GM12878 (cell line): ENCODE results near the gene E2F2. TPM values are rescaled to one million over a fixed set of nuclear protein-coding genes. Genes with fewer than 3 reads are reported as not detected.
"Not testable (repeated sequence)": the region's sequence is repeated elsewhere in the genome, so short reads cannot be mapped to it uniquely, and the experiment has no call there.

Experiments used
- ATAC-seq: fragments of 200-7000 bp; cut with Tn5 transposase; 3 replicates; pipeline ENCODE4 v1.9.1; 2020; ENCODE audit warnings: mild to moderate bottlenecking, moderate library complexity
- BruUV-seq: library from RNA; stranded (reverse); fragments of 400-500 nt; replicated peaks from 2 replicates; lab custom pipeline; 2021; lab: Mats Ljungman, UMichigan
- CTCF ChIA-PET: fragments of 300-600 bp; sonication (Branson Sonifier 250); formaldehyde crosslinking; extraction: SDS; loops from one replicate; lab custom pipeline; 2021; ENCODE audit warnings: inconsistent platforms; lab: Yijun Ruan, JAX
- POLR2A ChIA-PET: fragments of 350-600 bp; formaldehyde crosslinking; extraction: SDS; loops from one replicate; lab custom pipeline; 2021; ENCODE audit warnings: inconsistent platforms; lab: Charles Lee
- RAD21 ChIA-PET: fragments of 300-600 bp; sonication (Branson Sonifier 250); formaldehyde crosslinking; loops from one replicate; lab custom pipeline; 2023; ENCODE audit warnings: antibody characterized with exemption; ENCODE audit not compliant: unreplicated experiment; lab: Charles Lee
- SMC1A ChIA-PET: fragments of 300-600 bp; sonication (Branson Sonifier 250); formaldehyde crosslinking; loops from one replicate; lab custom pipeline; 2023; ENCODE audit not compliant: unreplicated experiment, uncharacterized antibody; lab: Charles Lee
- DNase-seq: peaks from one replicate; pipeline ENCODE4 v3.0.0-alpha.2; 2011; ENCODE audit warnings: low read depth, low spot score
- FAIRE-seq: peaks from 3 replicates; lab custom pipeline; 2011; peaks lifted over from hg19 to GRCh38; lab: Jason Lieb, UNC
- H2AFZ ChIP-seq: 2 replicates; pipeline ENCODE4 v1.6.0; 2011; ENCODE audit warnings: low read depth, low read length, control low read depth; ENCODE audit not compliant: control insufficient read depth
- H3K27ac ChIP-seq: 2 replicates; pipeline ENCODE4 v1.5.1; 2011; ENCODE audit warnings: control low read depth; ENCODE audit not compliant: control insufficient read depth, insufficient read depth
- H3K27me3 ChIP-seq, 2 experiments: replicated peaks in 1 of 2; 2 replicates each; pipeline versions ENCODE4 v1.6.0 to v1.6.1; 2011; ENCODE audit warnings: low read length in 1 of 2; ENCODE audit not compliant: control insufficient read depth in 2 of 2, insufficient read depth in 2 of 2
- H3K36me3 ChIP-seq, 2 experiments: 2 replicates each; pipeline ENCODE4 v1.5.1; 2011; ENCODE audit warnings: low read length in 1 of 2; ENCODE audit not compliant: control insufficient read depth in 2 of 2, insufficient read depth in 2 of 2
- H3K4me1 ChIP-seq: 2 replicates; pipeline ENCODE4 v1.6.1; 2011; ENCODE audit warnings: mild to moderate bottlenecking, low read length, moderate library complexity, mixed read lengths; ENCODE audit not compliant: control insufficient read depth, insufficient read depth
- H3K4me2 ChIP-seq: 2 replicates; pipeline ENCODE4 v1.6.0; 2011; ENCODE audit warnings: control low read depth; ENCODE audit not compliant: control insufficient read depth, insufficient read depth
- H3K4me3 ChIP-seq: fragments of 200-600 bp; sonication (generic); 2 replicates; pipeline ENCODE4 v1.5.1; 2016
- H3K79me2 ChIP-seq: 2 replicates; pipeline ENCODE4 v1.6.0; 2011; ENCODE audit warnings: low read length; ENCODE audit not compliant: control insufficient read depth, insufficient read depth
- H3K9ac ChIP-seq: 2 replicates; pipeline ENCODE4 v1.8.0; 2011; ENCODE audit warnings: low read length, control low read depth, mixed read lengths; ENCODE audit not compliant: control insufficient read depth, insufficient read depth
- H3K9me3 ChIP-seq: replicated peaks from 3 replicates; pipeline ENCODE4 v1.5.1; 2011; ENCODE audit warnings: mild to moderate bottlenecking, low read length; ENCODE audit not compliant: control insufficient read depth, insufficient read depth
- H4K20me1 ChIP-seq: 2 replicates; pipeline ENCODE4 v1.6.0; 2011; ENCODE audit not compliant: control insufficient read depth, insufficient read depth
- WGBS: methylation state at CpG from one replicate; pipeline ENCODE4 v1.1.6; 2016; ENCODE audit warnings: low lambda C conversion rate; ENCODE audit not compliant: insufficient replicate concordance, insufficient coverage; ENCODE audit errors: missing lambda C conversion rate; 5-methylcytosine and 5-hydroxymethylcytosine counted together
- in situ Hi-C: fragments of 300-500 bp; cut with MboI; formaldehyde crosslinking; loops from 9 replicates; pipeline ENCODE4 v1.14.3; 2018; ENCODE audit warnings: mixed read lengths
- intact Hi-C: fragments of 100-400 bp; cut with micrococcal nuclease; formaldehyde crosslinking; loops from one replicate; pipeline ENCODE4 v1.14.2; 2022; ENCODE audit not compliant: unreplicated experiment
- polyA plus RNA-seq, 11 experiments: library from polyadenylated mRNA; depleted of rRNA in 4 of 11; unstranded in 6 of 11; stranded (reverse) in 5 of 11; fragments of >200 nt; fragmentation: Nextera tagmentation in 4 of 11; fragmentation: Illumina TruSeq in 1 of 11; extraction: Ambion mirVana in 4 of 11; extraction: Trizol in 1 of 11; gene quantifications; 1 replicate in 1 of 11; 2 replicates in 10 of 11; pipeline versions ENCODE4 v1.2.1 to v1.2.3, GENCODE V29; 2011 to 2016; ENCODE audit warnings: inconsistent platforms in 2 of 11, missing spikeins in 2 of 11, low read depth in 1 of 11
- total RNA-seq, 4 experiments: library from RNA; depleted of rRNA in 3 of 4; stranded (reverse); fragments of >200 nt in 3 of 4; fragmentation: Illumina TruSeq in 1 of 4; extraction: Trizol in 1 of 4; gene quantifications; 2 replicates each; pipeline versions ENCODE4 v1.2.1 to v1.2.3, GENCODE V29; 2013 to 2021

E2F2 gene
- total and polyA plus RNA-seq, 10 of the 15 experiments (the other 5 are each of a cell fraction or from before 2014, with no cell fraction given) = 3.8 to 27.2 (median 14.6) TPM

- POLR2A ChIA-PET = interaction anchor here (0.6 kb wide), 1 partner anchor 309 kb away, joined by 3 read pairs; no protein-coding TSS in a partner anchor
- H3K36me3 ChIP-seq, FAIRE-seq, H4K20me1 ChIP-seq, H3K9ac ChIP-seq, H3K4me3 ChIP-seq, H3K4me1 ChIP-seq, H2AFZ ChIP-seq, H3K27ac ChIP-seq, DNase-seq, H3K4me2 ChIP-seq, H3K9me3 ChIP-seq, ATAC-seq, H3K27me3 ChIP-seq, BruUV-seq, H3K79me2 ChIP-seq: not testable (repeated sequence)
- intact Hi-C loops (loop anchor here (5.0 kb wide), 1 partner anchor 162 kb away; no protein-coding TSS in a partner anchor), in situ Hi-C loops (loop anchor here (5.0 kb wide), 2 partner anchors 37 to 142 kb away; partner anchors contain the start of gene E2F2)
- SMC1A ChIA-PET = interaction anchor here (0.5 to 10.7 kb wide), 7 partner anchors 14 to 250 kb away, joined by 3 to 258 read pairs (median 3); partner anchors contain the start of gene E2F2
- RAD21 ChIA-PET = interaction anchor here (1.1 to 10.8 kb wide), 5 partner anchors 24 to 143 kb away, joined by 3 to 272 read pairs (median 66); partner anchors contain the start of gene E2F2
- CTCF ChIA-PET = interaction anchor here (1.6 to 11.8 kb wide), 4 partner anchors 38 to 171 kb away, joined by 3 to 784 read pairs (median 53); partner anchors contain the start of gene E2F2
- WGBS = 18% methylated on average over 6 of the region's 6 CpGs
Observed at GRCh38 chr1:23494836-23495235, 36.2 kb downstream of the E2F2 start.

- H3K36me3 ChIP-seq, H3K27ac ChIP-seq, H4K20me1 ChIP-seq, BruUV-seq, H3K79me2 ChIP-seq, H3K4me3 ChIP-seq, ATAC-seq, H3K9me3 ChIP-seq, in situ Hi-C loops, H3K4me2 ChIP-seq, intact Hi-C loops, H3K27me3 ChIP-seq, FAIRE-seq, H2AFZ ChIP-seq, H3K4me1 ChIP-seq, DNase-seq, H3K9ac ChIP-seq: not testable (repeated sequence)
- ChIA-PET CTCF (interaction anchor here (2.1 to 11.8 kb wide), 2 partner anchors 40 to 145 kb away, joined by 9 to 784 read pairs; partner anchors contain the start of gene E2F2), RAD21 (interaction anchor here (10.4 to 10.8 kb wide), 2 partner anchors 35 to 50 kb away, joined by 153 to 272 read pairs; partner anchors contain the start of gene E2F2), POLR2A (interaction anchor here (0.8 kb wide), 1 partner anchor 37 kb away, joined by 3 read pairs; no protein-coding TSS in a partner anchor), SMC1A (interaction anchor here (1.5 to 10.7 kb wide), 2 partner anchors 47 to 58 kb away, joined by 4 to 258 read pairs; no protein-coding TSS in a partner anchor)
- 55% methylated on average over 6 of the region's 6 CpGs for WGBS
Observed at GRCh38 chr1:23492776-23493175, 38.3 kb downstream of the E2F2 start.
